HL-60 (cell line): Measurements from ENCODE around the gene PITX1.
"Not testable (repeated sequence)": the region's sequence is repeated elsewhere in the genome, so short reads cannot be mapped to it uniquely, and the experiment has no call there.

Experiments used
- CTCF ChIP-seq: IDR thresholded peaks from one replicate; pipeline ENCODE4 v1.5.1; 2011; ENCODE audit warnings: low read length, control low read depth, inconsistent platforms; ENCODE audit not compliant: insufficient read depth
- POLR2AphosphoS5 ChIP-seq: IDR thresholded peaks from 2 replicates; pipeline ENCODE4 v1.6.1; 2012; ENCODE audit warnings: low read depth
- REST ChIP-seq: IDR thresholded peaks from 2 replicates; pipeline ENCODE4 v1.6.1; 2012; ENCODE audit warnings: low read depth; ENCODE audit not compliant: insufficient replicate concordance
- SPI1 ChIP-seq: IDR thresholded peaks from 2 replicates; pipeline ENCODE4 v1.6.1; 2012; ENCODE audit warnings: low read depth, mild to moderate bottlenecking, borderline replicate concordance

- not testable (repeated sequence) for TF ChIP-seq CTCF, POLR2AphosphoS5, REST, SPI1
Measured at GRCh38 chr5:134998068-134998467, 36.0 kb downstream of the PITX1 start.
